NCI-H345 treated with DMSO at 0.1 percent for 48 hours (cell line): ENCODE measurements around the gene ANAPC7.
A peak's percentile ranks its signal among the peaks of the same experiment; 100 is the strongest.
"Not testable (repeated sequence)": the region's sequence is repeated elsewhere in the genome, so short reads cannot be mapped to it uniquely, and the experiment has no call there.

Experiments used
- DNase-seq: peaks from one replicate; lab custom pipeline; 2025; ENCODE audit not compliant: unreplicated experiment; lab: John Stamatoyannopoulos, UW

Gene ANAPC7

DNA sequence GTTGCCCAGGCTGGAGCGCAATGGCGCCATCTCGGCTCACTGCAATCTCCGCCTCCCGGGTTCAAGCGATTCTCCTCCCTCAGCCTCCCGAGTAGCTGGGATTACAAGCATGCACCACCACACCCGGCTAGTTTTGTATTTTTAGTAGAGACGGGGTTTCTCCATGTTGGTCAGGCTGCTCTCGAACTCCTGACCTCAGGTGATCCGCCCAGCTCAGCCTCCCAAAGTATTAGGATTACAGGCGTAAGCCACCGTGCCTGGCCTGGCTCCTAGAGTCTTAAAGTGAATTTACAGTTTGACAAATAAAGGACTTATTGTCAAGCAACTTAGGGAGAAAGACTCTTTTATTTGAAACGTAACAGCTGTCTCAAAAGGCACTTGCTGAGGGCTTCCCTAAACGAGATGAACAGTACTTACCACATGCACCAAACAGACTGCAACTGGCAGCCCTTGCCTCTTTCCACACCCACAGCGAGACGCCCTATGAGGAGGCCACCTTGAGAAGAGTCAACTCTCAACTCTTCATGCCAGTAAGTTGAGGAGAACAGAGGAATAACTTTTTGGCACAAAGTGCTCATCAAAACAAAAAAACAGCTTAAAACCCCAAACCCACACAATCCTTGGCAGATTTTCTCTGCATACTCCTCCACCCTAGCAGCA, 25.2 kb downstream of the ANAPC7 start:
- DNase-seq: not testable (repeated sequence)

DNA sequence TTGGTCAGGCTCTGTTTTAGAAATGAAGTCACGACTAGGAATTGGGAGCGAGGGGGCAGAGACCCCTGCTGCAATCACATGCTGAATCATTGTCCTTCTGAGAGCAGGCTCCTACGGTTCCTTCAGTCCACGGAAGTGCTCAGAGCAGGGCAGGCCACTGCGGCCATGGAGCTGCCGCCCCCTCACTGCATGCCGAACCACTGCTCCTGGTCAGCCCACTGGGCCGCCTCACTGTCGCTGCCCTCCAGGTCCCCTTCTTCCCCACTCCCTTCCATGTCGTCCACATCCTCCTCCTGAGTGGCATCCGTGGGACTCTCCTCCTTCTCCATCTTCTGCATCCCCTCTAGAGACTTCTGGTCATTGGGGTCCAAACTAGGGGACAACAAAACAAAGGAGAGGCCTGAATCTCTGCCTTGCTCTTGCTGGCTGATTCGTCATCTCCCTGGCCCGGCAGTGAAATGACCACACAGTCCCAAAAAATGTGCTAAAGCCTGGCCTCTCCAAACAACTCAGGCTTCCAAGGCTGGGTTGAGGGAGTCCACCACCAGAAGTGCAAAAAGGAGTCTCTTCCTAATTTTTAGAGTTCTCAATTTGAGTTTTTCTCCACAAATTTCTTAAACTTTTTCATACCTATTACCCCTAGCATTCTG, 29.4 kb downstream of the ANAPC7 start:
- no peak for DNase-seq

DNA sequence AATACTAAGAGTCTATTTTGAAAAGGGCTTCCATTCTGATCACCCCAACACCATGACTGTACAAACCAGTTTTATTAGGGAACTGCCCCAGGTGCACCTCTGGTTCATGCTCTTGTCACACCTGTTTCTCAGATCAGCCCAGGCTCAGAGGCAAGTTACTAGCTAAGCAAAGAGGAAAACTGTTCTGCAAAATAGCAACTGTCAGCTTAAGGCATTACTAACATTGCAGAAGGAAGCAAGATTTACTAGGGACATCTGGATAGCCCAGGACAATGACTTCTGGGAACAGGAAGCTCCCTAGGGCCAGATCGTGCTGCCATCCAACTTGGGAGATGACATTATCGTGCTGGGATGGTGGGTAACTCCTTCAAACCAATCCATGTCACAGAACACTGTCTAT, 30.1 kb downstream of the ANAPC7 start:
- DNase-seq: no peak

DNA sequence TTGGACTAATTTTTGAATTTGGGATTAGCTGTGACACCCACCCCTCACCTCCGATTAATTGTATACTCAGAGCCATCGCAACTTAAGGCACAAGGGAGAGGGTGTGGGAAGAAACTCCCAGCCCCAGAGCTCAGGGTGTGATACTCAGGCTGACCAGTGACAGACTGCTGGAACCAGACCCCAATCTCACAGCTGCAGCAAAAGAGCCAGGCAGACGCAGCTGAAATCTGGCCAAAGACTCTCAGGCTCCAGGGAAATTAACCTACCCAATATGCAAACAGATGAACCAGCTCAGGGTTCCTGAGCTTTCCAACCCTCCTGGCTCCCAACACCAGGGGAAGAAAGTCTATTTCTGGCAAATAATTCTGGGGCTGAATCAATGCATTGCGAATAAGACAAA, 30.5 kb downstream of the ANAPC7 start:
- DNase-seq: no peak

DNA sequence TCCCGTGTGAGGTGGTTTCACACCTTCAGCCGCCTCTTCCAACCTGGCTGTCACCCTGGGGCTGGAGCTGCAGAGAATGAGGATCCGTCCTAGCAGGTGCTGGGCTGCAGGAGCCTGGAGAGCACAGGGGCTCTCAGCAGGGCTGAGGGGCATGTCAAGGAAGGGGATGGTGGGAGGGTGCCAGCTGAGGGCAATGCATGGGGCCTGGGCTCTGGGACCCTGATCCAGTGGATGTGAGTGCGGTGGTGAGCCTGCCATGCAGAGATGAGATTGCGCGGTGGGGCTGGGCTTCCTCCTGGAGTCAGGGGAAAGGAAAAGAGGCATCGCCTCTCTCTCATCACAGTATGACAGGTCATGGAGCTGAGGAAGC, 31.5 kb downstream of the ANAPC7 start:
- DNase-seq: no peak

DNA sequence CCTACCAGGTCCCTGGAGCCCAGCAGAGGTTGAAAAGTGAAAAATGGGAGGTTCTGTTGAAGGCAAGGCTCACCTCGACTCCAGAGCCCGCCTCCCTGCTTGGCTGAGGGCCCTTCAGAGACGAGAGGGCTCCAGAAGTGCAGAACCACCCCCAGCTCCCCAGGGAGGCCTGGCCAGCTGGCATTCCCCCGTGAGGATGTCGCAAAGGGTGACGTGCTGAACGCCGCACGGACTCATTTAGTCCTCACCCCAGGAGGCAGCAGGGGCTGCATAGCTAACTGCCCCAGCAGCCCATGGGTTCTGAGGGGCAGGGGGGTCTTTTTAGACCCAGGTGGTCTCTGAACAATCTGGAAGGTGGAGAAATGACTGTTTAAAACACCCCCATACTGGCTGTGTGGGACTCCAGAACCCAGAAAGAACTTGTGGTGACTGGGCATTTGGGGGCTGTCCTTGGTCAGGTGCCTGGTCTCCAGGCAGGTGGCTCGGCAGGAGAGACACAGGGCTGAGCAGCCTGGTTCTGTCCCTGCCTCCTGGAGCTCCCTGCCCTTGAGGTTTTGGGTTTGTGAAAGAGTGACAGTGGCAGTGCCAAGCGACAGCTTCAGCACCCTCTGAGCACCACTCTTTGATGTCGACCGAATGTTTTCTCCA, 32.0 kb downstream of the ANAPC7 start:
- peak; percentile 88 for DNase-seq

DNA sequence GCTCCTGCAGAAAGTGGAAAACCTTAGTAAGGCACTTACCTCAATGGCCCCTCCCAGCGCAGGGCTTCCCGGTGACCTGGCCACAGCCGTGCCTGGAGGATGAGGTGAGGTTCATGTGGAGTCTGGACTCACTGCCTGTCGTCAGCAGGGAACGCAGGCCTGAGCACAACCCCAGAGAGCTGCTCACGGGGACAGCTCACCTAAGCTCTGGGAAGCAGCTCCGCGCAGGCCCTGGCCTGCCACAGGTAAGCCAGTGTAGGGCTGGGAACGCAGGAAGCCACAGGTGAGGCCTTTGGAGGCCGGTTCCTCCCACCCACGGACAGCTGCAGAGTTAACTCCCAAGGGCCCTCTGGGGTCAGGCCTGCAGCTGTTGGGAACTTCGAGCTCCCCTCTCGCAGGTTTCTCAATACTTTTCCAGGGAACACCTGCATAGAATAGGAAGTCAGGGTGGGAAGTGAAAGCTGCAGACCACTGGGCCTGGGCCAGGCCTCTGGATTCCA, 32.7 kb downstream of the ANAPC7 start:
- DNase-seq: no peak

DNA sequence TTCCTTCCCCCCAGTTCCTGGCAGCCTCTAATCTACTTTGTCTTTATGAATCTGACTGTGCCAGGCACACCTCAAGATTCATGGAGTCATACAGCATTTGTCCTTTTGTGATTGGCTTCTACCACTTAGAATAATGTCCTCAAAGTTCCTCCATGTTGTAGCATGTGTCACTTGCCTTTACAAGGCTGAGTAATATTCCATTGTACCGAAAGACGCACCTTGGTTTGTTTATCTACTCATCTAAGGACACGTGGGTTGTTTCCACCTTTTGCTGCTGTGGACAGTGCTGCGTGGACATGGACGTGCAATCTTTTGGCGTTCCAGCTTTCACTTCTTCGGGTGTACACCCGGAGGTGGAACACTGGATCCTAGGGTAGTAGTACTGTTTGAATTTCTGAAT, 33.5 kb downstream of the ANAPC7 start:
- DNase-seq: no peak

DNA sequence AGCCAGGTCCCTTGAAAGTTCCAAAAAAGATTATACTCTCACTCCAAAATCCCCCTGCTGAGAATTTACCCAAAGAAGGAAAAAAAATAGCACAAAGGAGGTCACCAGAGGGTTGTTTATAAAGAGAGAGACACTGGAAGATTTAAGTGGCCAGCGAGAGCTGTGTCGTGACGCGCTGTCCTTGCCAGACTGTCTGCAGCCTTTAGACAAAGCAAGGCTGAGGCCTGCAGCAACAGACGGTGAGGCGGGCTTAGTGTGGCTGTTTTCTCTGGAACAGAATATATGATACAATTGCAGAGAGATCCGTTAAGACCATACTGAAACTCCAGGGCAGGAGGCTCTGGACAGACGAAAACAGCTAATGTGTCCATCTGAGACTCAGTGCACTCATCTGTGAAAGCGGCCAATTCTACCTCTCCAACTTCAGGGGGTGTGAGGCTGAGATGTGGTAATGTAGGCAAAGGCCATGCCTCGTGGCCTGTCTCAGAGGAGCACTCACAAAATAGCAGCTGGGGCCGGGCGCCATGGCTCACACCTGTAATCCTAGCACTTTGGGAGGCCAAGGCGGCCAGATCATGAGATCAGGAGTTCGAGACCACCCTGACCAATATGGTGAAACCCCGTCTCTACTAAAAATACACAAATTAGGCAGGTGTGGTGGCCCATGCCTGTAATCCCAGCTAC, 36.2 kb downstream of the ANAPC7 start:
- no peak for DNase-seq

DNA sequence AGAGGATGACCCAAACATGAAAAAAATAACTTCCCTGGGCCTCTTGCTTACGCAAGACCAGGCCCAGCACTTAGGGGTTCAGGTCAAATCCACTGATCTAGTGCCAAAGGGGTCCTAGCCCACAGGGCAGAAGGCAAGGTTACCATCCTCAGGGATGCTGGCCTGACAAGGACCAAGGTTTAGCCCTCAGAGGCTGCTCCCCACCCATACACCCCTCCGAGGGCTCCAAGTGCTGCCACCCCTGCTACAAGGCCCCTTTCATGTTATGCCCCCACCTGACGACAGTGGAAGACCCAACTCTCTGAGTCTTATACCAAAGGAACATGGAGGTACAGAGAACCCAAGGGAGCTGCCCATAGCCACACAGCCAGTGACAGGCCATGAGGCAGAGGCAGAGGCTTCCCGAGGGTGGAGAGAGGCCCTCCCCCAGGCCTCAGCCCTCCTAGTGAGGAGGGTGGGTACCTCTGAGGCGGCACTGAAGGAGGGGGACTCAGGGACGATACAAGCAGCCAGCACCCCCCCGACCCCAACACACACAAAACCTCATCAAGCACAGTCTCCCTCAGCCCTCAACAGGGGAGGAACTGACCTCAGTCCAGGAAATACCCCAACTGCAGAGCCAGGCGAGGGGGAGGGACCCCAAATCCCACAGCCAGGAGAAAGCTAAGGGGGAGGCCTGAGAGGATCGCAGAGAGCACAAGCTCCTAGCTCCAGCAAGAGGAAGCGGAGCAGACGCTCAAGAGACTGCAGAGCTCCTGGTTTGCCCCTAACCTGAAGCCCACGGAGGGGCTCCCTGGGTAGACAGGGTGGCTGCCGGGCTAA, 37.0 kb downstream of the ANAPC7 start:
- no peak for DNase-seq

DNA sequence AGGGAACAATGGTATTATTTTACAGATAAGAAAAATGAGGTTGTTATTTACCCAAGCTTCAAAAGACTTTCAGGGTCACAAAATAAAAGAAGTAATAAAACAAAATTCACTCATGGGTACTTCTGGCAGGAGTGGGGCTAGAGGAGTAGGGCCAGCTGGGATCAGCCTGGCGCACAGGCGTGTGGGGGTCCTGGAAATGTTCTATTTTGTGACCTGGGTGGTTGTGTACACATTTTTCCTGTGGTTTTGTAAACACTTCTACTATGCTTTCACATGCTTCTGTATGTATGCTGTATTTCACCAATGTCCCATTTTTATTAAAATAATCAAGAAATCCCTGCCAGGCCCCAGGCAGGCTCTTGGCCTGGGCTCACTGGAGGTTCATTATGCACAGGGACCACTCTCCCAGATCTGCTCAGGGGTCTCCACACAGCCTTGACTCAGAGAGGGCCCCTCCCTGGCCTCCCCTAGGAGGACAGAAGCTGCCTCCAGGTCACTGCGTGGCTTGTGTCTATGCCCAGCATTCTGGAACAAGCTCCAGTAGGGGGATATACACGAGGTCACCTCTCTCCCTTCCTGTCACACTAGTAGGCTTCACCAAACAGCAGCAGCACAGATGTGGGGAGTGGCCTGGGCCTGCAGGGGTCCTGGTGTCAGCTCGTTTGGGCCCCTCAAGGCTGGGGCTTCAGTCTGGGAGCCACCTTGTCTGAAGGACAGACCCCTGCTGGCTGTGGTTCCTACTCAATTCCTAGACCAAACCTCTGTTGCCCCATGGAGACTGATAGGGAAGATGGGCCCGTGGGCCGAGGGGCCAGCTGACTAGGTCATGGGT, 37.8 kb downstream of the ANAPC7 start:
- no peak for DNase-seq

DNA sequence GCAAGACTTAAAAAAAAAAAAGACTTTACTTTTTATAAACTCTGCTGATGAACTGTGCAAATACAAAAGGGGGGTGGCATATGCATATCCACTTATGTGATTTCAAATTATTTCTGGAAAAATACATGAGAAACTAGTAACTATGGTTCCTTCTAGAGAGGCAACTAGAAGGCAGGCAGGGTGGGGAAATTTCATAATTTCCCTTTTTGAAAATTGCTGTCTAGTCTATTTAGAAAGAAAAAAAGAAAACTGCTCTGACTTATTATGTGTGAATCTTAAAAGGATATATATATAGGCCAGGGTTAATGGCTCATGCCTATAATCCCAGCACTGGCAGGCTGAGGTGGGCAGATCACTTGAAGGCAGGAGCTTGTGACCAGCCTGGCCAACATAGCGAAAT, 42.3 kb downstream of the ANAPC7 start:
- DNase-seq: no peak

DNA sequence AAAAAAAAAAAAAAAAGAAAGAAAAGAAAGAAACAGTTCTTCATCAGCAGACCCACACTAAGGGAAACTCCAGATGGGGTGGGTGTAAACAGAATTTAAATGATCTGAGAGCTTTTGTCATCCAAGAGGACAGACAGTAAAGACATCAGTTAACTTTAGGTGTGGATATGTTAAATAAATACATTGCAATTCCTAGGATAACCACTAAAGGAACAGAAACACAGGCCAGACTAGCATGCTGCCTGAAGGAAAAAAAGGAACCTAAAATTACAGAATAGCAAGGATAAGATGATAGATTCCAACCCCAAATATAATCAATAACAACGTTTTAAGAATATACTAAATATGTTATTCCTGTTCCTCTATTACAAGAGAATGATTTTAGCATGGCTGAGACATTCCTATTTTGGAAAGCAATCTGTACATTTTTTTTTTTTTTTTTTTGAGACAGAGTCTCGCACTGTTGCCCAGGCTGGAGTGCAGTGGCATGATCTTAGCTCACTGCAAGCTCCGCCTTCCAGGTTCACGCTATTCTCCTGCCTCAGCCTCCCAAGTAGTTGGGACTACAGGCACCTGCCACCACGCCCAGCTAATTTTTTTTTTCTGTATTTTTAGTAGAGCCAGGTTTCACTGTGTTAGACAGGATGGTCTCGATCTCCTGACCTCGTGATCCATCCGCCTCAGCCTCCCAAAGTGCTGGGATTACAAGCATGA, 45.0 kb downstream of the ANAPC7 start:
- not testable (repeated sequence) for DNase-seq

DNA sequence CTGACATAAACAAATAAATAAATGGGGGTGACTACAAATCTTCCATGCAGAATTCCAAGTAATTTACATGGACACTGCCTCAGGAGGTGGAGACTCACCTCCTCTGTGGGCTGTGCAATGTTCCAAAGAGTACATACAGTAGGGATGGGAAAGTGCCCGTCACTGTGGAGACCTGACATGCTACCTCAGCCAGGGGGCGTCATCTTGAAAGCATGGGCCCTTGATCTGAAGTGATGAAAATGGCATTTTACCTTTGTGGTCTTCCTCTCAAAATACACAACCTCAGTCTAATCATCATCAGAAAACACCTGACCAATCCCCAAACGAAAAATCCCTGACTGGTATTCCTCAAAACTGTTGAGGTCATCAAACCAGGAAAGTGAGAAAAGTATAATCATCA, 48.4 kb downstream of the ANAPC7 start:
- DNase-seq: no peak

DNA sequence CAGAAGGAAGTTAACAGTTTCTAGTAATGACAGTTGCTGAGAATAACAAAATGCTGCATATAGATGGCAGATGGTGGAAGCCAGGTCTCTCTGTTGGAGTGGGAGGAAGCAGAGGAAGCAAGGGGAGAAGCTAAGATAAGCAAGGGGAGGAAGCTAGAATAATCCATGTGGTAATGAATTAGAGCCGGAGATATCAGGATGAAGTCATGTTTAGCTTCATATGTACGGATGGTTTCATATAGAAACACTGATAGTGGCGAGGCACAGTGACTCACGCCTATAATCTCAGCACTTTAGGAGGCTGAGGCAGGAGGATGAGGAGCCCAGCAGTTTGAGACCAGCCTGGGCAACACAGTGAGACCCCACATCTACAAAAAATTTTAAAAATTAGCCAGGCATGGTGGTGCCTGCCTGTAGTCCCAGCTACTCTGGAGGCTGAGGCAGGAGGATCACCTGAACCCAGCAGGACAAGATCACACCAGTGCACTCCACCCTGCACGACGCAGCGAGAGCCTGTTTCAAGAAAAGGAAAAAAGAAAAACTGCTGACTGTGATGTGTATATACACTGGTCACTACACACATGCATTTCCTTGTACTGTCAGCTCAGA, 49.2 kb downstream of the ANAPC7 start:
- DNase-seq: no peak

DNA sequence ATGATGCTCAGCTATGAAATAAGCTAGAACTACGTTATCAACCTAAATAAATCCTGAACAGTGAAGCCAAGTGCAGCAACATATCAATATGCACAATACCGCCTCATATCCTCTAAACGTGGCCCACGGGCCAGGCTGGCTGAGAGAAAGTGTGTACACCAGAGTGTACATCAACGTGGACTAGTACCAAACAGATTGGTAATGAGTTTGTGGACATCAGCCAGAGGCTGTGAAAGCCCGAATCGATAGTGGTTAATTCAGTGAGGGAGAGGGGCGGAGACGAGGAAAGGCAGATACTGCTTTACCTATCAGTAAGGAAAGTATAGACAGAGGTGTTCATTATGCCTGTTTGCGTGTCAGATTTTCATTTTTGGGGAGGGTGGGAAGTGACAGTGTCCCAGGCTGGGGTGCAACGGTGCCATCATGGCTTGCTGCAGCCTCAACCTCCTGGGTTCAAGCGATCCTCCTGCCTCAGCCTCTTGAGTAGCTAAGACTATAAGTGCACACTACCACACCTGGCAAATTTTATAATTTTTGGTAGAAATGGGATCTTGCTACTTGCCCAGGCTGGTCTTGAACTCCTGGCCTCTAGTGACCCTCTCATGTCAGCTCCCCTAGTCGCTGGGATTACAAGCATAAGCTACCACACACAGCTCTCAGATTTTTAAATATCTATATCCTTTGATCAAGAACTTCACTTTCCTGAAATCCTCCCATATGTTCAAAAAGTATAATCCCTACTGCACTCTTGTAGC, 50.1 kb downstream of the ANAPC7 start:
- no peak for DNase-seq

DNA sequence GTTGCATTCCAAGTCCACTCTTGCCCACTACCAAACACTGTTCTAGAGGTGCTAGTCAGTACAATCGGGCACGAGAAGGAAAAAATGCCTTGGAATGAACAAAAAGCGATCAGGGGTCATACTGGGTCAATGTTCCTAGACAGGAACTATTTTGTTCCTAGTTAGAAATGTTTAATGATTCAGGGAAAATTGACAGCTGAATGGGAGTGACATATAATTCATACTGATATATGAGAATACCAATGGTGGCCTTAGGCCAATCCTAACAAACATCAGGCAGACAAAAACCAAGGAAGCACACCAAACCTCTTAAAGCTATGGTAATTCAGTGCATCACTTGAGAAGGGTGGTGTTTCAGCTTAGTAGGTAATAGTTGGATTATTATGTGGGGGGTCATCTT, 51.1 kb downstream of the ANAPC7 start:
- DNase-seq: no peak

DNA sequence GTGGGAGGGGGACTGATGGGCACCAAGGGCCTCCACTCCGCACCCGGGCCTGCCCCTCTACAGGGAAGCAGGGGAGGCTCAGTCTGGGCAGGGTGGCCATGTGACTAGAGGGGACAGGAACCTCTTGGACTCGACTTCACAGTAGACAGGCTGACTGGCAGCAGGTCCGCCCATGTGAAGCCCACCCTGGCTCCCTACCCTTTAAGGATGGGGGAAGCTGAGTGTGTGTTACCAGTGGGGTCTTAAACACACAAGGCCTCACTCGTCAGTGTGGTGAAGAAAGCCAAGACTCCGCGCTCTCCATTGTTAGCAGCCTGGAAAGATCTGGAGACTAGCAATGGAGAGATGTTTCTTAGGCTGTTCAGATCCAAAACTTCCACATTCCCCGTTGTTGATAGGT, 52.4 kb downstream of the ANAPC7 start:
- no peak for DNase-seq
